ENCODE data around the gene ZNF497. TPM values are rescaled to one million over a fixed set of nuclear protein-coding genes. Genes with fewer than 3 reads are reported as not detected.

Gene ZNF497
- total and polyA plus RNA-seq, 9 of the 15 experiments (the other 6 are each of a cell fraction or from before 2014, with no cell fraction given), result 0.06 to 0.98 (median 0.44) TPM; not detected in 1

Small RNA genes within 50 kb of the gene (microRNA-seq; reads per million reads assigned to microRNA genes)
- gene MIR4754 (ENCODE audit: borderline microRNAs expressed) (0.27 reads per million), gene MIR6806 (ENCODE audit: borderline microRNAs expressed) (0.27 reads per million)

Small RNA genes within 50 kb of the gene (small RNA-seq; reads per million reads assigned to genes)
- not detected for gene MIR4754
- 0.11 reads per million for gene MIR6806
- gene RNA5SP473, result 1.9 reads per million, percentile 80 among the genes with 10 or more reads in this experiment

Other genes starting within 250 kb of the ZNF497 start
Only the 7 nearest of the 21 such genes appear.
- gene ERVK3-1, start 57.4 kb downstream of the ZNF497 start, total RNA-seq (2014; rRNA removed), result 114 and 130 TPM in 2 replicates
- 111 and 114 TPM in 2 replicates for gene ERVK3-1, start 57.4 kb downstream of the ZNF497 start, total RNA-seq (2014; rRNA removed; fragmentation: Illumina TruSeq; extraction: Trizol)
- gene ERVK3-1, start 57.4 kb downstream of the ZNF497 start, total RNA-seq (2015; rRNA removed; fragmentation: Illumina TruSeq; extraction: Trizol), result 123 and 136 TPM in 2 replicates
- 84.5 and 90.3 TPM in 2 replicates for gene ERVK3-1, start 57.4 kb downstream of the ZNF497 start, total RNA-seq (2021)
- 66.9 and 87.6 TPM in 2 replicates for gene ERVK3-1, start 57.4 kb downstream of the ZNF497 start, polyA plus RNA-seq (2011; rRNA removed)
- 136 and 153 TPM in 2 replicates for gene ERVK3-1, start 57.4 kb downstream of the ZNF497 start, polyA plus RNA-seq (2014; fragmentation: Illumina TruSeq; extraction: Trizol)
- 100 to 1,000 TPM; 261 to 299 TPM for gene ERVK3-1, start 57.4 kb downstream of the ZNF497 start, polyA plus RNA-seq (2014; fragmentation: Nextera tagmentation; extraction: Ambion mirVana)
- 109 and 119 TPM in 2 replicates for gene ERVK3-1, start 57.4 kb downstream of the ZNF497 start, polyA plus RNA-seq (2014; rRNA removed)
- 2.6 and 3.0 TPM in 2 replicates for gene ZSCAN22, start 35.8 kb downstream of the ZNF497 start, total RNA-seq (2014; rRNA removed)
- 3.0 and 3.1 TPM in 2 replicates for gene ZSCAN22, start 35.8 kb downstream of the ZNF497 start, total RNA-seq (2014; rRNA removed; fragmentation: Illumina TruSeq; extraction: Trizol)
- 4.0 and 4.1 TPM in 2 replicates for gene ZSCAN22, start 35.8 kb downstream of the ZNF497 start, total RNA-seq (2015; rRNA removed; fragmentation: Illumina TruSeq; extraction: Trizol)
- gene ZSCAN22, start 35.8 kb downstream of the ZNF497 start, total RNA-seq (2021), result 5.3 and 5.4 TPM in 2 replicates
- 4.8 and 5.7 TPM in 2 replicates for gene ZSCAN22, start 35.8 kb downstream of the ZNF497 start, polyA plus RNA-seq (2011; rRNA removed)
- 3.0 and 3.2 TPM in 2 replicates for gene ZSCAN22, start 35.8 kb downstream of the ZNF497 start, polyA plus RNA-seq (2014; fragmentation: Illumina TruSeq; extraction: Trizol)
- gene ZSCAN22, start 35.8 kb downstream of the ZNF497 start, polyA plus RNA-seq (2014; fragmentation: Nextera tagmentation; extraction: Ambion mirVana), result 1 to 10 TPM in 1 of 2 experiments, under 1 TPM in 1; 0.98 to 1.9 TPM
- gene ZSCAN22, start 35.8 kb downstream of the ZNF497 start, polyA plus RNA-seq (2014; rRNA removed), result 2.5 and 2.7 TPM in 2 replicates
- gene A1BG, start 9.3 kb downstream of the ZNF497 start, total RNA-seq (2014; rRNA removed), result 19.8 and 24.6 TPM in 2 replicates
- 0.76 and 0.96 TPM in 2 replicates for gene A1BG, start 9.3 kb downstream of the ZNF497 start, total RNA-seq (2014; rRNA removed; fragmentation: Illumina TruSeq; extraction: Trizol)
- 3.1 and 3.6 TPM in 2 replicates for gene A1BG, start 9.3 kb downstream of the ZNF497 start, total RNA-seq (2015; rRNA removed; fragmentation: Illumina TruSeq; extraction: Trizol)
- 11.8 and 12.1 TPM in 2 replicates for gene A1BG, start 9.3 kb downstream of the ZNF497 start, total RNA-seq (2021)
- 2.6 and 5.7 TPM in 2 replicates for gene A1BG, start 9.3 kb downstream of the ZNF497 start, polyA plus RNA-seq (2011; rRNA removed)
- 0.10 and 1.5 TPM in 2 replicates for gene A1BG, start 9.3 kb downstream of the ZNF497 start, polyA plus RNA-seq (2014; fragmentation: Illumina TruSeq; extraction: Trizol)
- gene A1BG, start 9.3 kb downstream of the ZNF497 start, polyA plus RNA-seq (2014; fragmentation: Nextera tagmentation; extraction: Ambion mirVana), result 1 to 10 TPM; 1.2 to 2.4 TPM
- 14.0 and 15.9 TPM in 2 replicates for gene A1BG, start 9.3 kb downstream of the ZNF497 start, polyA plus RNA-seq (2014; rRNA removed)
- 1.8 and 2.1 TPM in 2 replicates for gene ZNF837, start 18.3 kb upstream of the ZNF497 start, total RNA-seq (2014; rRNA removed)
- gene ZNF837, start 18.3 kb upstream of the ZNF497 start, total RNA-seq (2014; rRNA removed; fragmentation: Illumina TruSeq; extraction: Trizol), result not detected in 2 replicates
- 0.11 TPM in 2 replicates for gene ZNF837, start 18.3 kb upstream of the ZNF497 start, total RNA-seq (2015; rRNA removed; fragmentation: Illumina TruSeq; extraction: Trizol)
- gene ZNF837, start 18.3 kb upstream of the ZNF497 start, total RNA-seq (2021), result 0.54 and 1.2 TPM in 2 replicates
- 0.21 and 0.28 TPM in 2 replicates for gene ZNF837, start 18.3 kb upstream of the ZNF497 start, polyA plus RNA-seq (2011; rRNA removed)
- gene ZNF837, start 18.3 kb upstream of the ZNF497 start, polyA plus RNA-seq (2014; fragmentation: Illumina TruSeq; extraction: Trizol), result 0.10 TPM in 1 of 2 replicates, not detected in the other
- not detected for gene ZNF837, start 18.3 kb upstream of the ZNF497 start, polyA plus RNA-seq (2014; fragmentation: Nextera tagmentation; extraction: Ambion mirVana)
- 0.57 and 0.73 TPM in 2 replicates for gene ZNF837, start 18.3 kb upstream of the ZNF497 start, polyA plus RNA-seq (2014; rRNA removed)
- gene RPS5, start 24.5 kb upstream of the ZNF497 start, total RNA-seq (2014; rRNA removed), result 3,570 and 3,842 TPM in 2 replicates
- 800 and 1,228 TPM in 2 replicates for gene RPS5, start 24.5 kb upstream of the ZNF497 start, total RNA-seq (2014; rRNA removed; fragmentation: Illumina TruSeq; extraction: Trizol)
- gene RPS5, start 24.5 kb upstream of the ZNF497 start, total RNA-seq (2015; rRNA removed; fragmentation: Illumina TruSeq; extraction: Trizol), result 1,556 and 1,583 TPM in 2 replicates
- 2,248 and 2,336 TPM in 2 replicates for gene RPS5, start 24.5 kb upstream of the ZNF497 start, total RNA-seq (2021)
- gene RPS5, start 24.5 kb upstream of the ZNF497 start, polyA plus RNA-seq (2011; rRNA removed), result 3,238 and 3,879 TPM in 2 replicates
- 1,865 and 2,679 TPM in 2 replicates for gene RPS5, start 24.5 kb upstream of the ZNF497 start, polyA plus RNA-seq (2014; fragmentation: Illumina TruSeq; extraction: Trizol)
- gene RPS5, start 24.5 kb upstream of the ZNF497 start, polyA plus RNA-seq (2014; fragmentation: Nextera tagmentation; extraction: Ambion mirVana), result 1,000 to 10,000 TPM; 2,484 to 2,751 TPM
- 3,494 and 3,885 TPM in 2 replicates for gene RPS5, start 24.5 kb upstream of the ZNF497 start, polyA plus RNA-seq (2014; rRNA removed)
- 0.37 TPM in 1 of 2 replicates, not detected in the other for gene RNF225, start 32.9 kb upstream of the ZNF497 start, total RNA-seq (2014; rRNA removed)
- gene RNF225, start 32.9 kb upstream of the ZNF497 start, total RNA-seq (2014; rRNA removed; fragmentation: Illumina TruSeq; extraction: Trizol), result not detected in 2 replicates
- not detected in 2 replicates for gene RNF225, start 32.9 kb upstream of the ZNF497 start, total RNA-seq (2015; rRNA removed; fragmentation: Illumina TruSeq; extraction: Trizol)
- 0.31 and 0.33 TPM in 2 replicates for gene RNF225, start 32.9 kb upstream of the ZNF497 start, total RNA-seq (2021)
- not detected in 2 replicates for gene RNF225, start 32.9 kb upstream of the ZNF497 start, polyA plus RNA-seq (2011; rRNA removed)
- gene RNF225, start 32.9 kb upstream of the ZNF497 start, polyA plus RNA-seq (2014; fragmentation: Illumina TruSeq; extraction: Trizol), result not detected in 2 replicates
- not detected for gene RNF225, start 32.9 kb upstream of the ZNF497 start, polyA plus RNA-seq (2014; fragmentation: Nextera tagmentation; extraction: Ambion mirVana)
- gene RNF225, start 32.9 kb upstream of the ZNF497 start, polyA plus RNA-seq (2014; rRNA removed), result not detected in 2 replicates
- gene ZNF584, start 45.9 kb upstream of the ZNF497 start, total RNA-seq (2014; rRNA removed), result 35.0 and 44.2 TPM in 2 replicates
- 23.0 and 23.2 TPM in 2 replicates for gene ZNF584, start 45.9 kb upstream of the ZNF497 start, total RNA-seq (2014; rRNA removed; fragmentation: Illumina TruSeq; extraction: Trizol)
- 22.1 and 22.9 TPM in 2 replicates for gene ZNF584, start 45.9 kb upstream of the ZNF497 start, total RNA-seq (2015; rRNA removed; fragmentation: Illumina TruSeq; extraction: Trizol)
- gene ZNF584, start 45.9 kb upstream of the ZNF497 start, total RNA-seq (2021), result 40.9 and 43.4 TPM in 2 replicates
- 23.4 and 27.1 TPM in 2 replicates for gene ZNF584, start 45.9 kb upstream of the ZNF497 start, polyA plus RNA-seq (2011; rRNA removed)
- 24.6 and 25.6 TPM in 2 replicates for gene ZNF584, start 45.9 kb upstream of the ZNF497 start, polyA plus RNA-seq (2014; fragmentation: Illumina TruSeq; extraction: Trizol)
- gene ZNF584, start 45.9 kb upstream of the ZNF497 start, polyA plus RNA-seq (2014; fragmentation: Nextera tagmentation; extraction: Ambion mirVana), result 1 to 10 TPM; 5.8 to 7.1 TPM
- gene ZNF584, start 45.9 kb upstream of the ZNF497 start, polyA plus RNA-seq (2014; rRNA removed), result 20.8 and 27.5 TPM in 2 replicates

Data from K562 (cell line).